Measurements from ENCODE around the gene PEG3. TPM values are rescaled to one million over a fixed set of nuclear protein-coding genes. Genes with fewer than 3 reads are reported as not detected.

PEG3 gene
- total and polyA plus RNA-seq, 4 donors: 2.2 to 188 (median 7.7) TPM

GRCh38 chr19:56838909-56839651 lies 1.4 kb downstream of the PEG3 start:
- WGBS: 41% methylated on average over 34 of the region's 34 CpGs
- peak; percentile 83 for DNase-seq (ENCODE audit: low spot score)
- Histone ChIP-seq H3K27ac (ENCODE audit: low read depth in 1 of 2, low read length in 2 of 2) (peak overlapping the region; percentile 88 to 91), H3K9me3 (ENCODE audit: control insufficient read depth in 4 of 4, low read length in 3 of 4) (peaks cover 0 to 9% (median under 1%) of the 10 kb centered on the region in 4 donors), H3K9ac (ENCODE audit: low read depth in 1 of 2, low read length in 2 of 2) (no peak overlapping the region), H3K36me3 (ENCODE audit: control insufficient read depth in 4 of 4, insufficient read depth in 3 of 4, low read depth in 1 of 4, low read length in 3 of 4) (no peaks in the 10 kb centered on the region), H3K27me3 (ENCODE audit: control insufficient read depth in 4 of 4, insufficient read depth in 4 of 4, low read length in 3 of 4) (no peaks in the 10 kb centered on the region), H3K4me1 (ENCODE audit: control insufficient read depth in 4 of 4, insufficient read depth in 4 of 4, low read length in 3 of 4) (peaks cover 0 to 20% (median 4%) of the 10 kb centered on the region in 4 donors), H3K4me3 (ENCODE audit: low read depth in 1 of 3, low read length in 3 of 3) (peak overlapping the region in 1 of 3 donors; percentile 43)
- no peak for TF ChIP-seq ATF3 (IDR thresholded peaks at IDR 0.05)
- TF ChIP-seq HNF4G (IDR thresholded peaks at IDR 0.05): no peak
- no peak for TF ChIP-seq FOXA1 (IDR thresholded peaks at IDR 0.05)
- no peak for TF ChIP-seq HNF4A (conservative IDR thresholded peaks at IDR 0.05)
- TF ChIP-seq RXRA (IDR thresholded peaks at IDR 0.05): peak in 1 of 2 donors; percentile 28
- TF ChIP-seq GABPA (IDR thresholded peaks at IDR 0.05 in 1 of 2, conservative IDR thresholded peaks at IDR 0.05 in 1 of 2): no peak
- TF ChIP-seq REST (IDR thresholded peaks at IDR 0.05): no peak
- TF ChIP-seq CTCF (IDR thresholded peaks at IDR 0.05; ENCODE audit: low read depth, low read length, missing input control): no peak
- no peak for TF ChIP-seq ZBTB33 (IDR thresholded peaks at IDR 0.05)
- peak; percentile 99 for TF ChIP-seq YY1 (IDR thresholded peaks at IDR 0.05)
- no peak for TF ChIP-seq JUND (IDR thresholded peaks at IDR 0.05)
- no peak for TF ChIP-seq TAF1 (conservative IDR thresholded peaks at IDR 0.05)
- peak; percentile 26 for TF ChIP-seq MAX (IDR thresholded peaks at IDR 0.05)
- no peak for TF ChIP-seq RAD21 (IDR thresholded peaks at IDR 0.05)
- TF ChIP-seq NR2F2 (IDR thresholded peaks at IDR 0.05): peak; percentile 1
- no peak for TF ChIP-seq FOXA2 (IDR thresholded peaks at IDR 0.05)
- no peak for TF ChIP-seq EGR1 (IDR thresholded peaks at IDR 0.05; ENCODE audit: low read depth in 2 of 2)
- TF ChIP-seq SP1 (IDR thresholded peaks at IDR 0.05): peak; percentile 63

All from liver (tissue), 9 donors.